ENCODE measurements around the gene ZBTB11.
"Not testable (repeated sequence)": the region's sequence is repeated elsewhere in the genome, so short reads cannot be mapped to it uniquely, and the experiment has no call there.

The ZBTB11 gene

DNA sequence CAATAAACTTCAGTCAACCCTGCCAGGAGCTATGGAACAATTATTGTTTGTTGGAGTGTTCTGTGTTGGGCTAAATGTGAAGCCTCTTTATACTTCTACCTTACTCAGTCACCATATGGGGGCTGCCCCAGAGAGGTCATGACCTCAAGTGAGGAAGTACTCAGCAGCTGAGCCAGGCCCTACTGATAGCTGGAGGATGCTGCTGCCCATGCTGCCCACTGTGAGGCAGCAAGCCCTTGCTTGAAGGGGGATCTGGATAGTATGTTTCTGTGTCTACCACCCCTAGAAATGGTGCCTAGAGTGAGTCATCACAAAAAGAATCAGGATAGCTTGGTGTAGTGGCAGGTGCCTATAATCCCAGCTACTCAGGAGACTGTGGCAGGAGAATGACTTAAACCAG lies 14.0 kb upstream of the ZBTB11 start:
- DNase-seq (ENCODE audit: low spot score), result no peak

GRCh38 chr3:101689286-101689685 lies 12.4 kb upstream of the ZBTB11 start:
- DNase-seq (ENCODE audit: low spot score), result no peak

DNA sequence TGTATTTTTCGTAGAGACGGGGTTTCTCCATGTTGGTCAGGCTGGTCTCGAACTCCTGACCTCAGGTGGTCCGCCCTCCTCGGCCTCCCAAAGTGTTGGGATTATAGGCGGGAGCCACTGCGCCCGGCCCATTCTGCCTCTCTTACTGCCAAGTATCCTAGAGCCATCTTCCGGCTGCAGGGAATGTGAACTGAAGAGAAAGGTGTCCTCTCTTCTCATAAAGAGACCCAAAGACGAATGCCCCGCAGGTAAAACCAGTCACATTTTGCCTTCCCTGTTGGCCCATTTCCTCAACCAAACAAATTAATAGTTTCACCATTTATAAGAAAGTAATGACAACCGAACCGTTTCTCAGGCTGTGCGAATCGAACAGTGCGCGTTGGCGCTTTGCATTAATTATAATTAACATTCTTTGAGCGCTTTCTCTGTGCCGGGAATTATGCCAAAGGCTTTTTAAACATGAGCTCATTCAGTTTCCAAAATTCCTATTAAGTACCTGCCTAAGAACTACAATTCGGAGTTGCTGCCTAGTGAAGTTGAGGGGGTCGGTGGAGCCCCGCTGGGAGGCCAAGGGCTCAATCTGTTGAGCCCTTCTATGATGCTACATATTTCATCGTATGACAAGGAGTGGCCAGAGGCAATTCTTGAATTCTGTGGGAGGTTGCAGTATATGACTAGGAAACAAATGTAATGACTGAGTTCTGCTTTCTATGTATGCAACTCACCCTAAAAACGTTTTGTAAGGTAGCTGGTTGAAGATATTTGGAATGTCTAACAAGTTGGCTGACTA lies 10.4 kb upstream of the ZBTB11 start:
- DNase-seq (ENCODE audit: low spot score), result no peak

DNA sequence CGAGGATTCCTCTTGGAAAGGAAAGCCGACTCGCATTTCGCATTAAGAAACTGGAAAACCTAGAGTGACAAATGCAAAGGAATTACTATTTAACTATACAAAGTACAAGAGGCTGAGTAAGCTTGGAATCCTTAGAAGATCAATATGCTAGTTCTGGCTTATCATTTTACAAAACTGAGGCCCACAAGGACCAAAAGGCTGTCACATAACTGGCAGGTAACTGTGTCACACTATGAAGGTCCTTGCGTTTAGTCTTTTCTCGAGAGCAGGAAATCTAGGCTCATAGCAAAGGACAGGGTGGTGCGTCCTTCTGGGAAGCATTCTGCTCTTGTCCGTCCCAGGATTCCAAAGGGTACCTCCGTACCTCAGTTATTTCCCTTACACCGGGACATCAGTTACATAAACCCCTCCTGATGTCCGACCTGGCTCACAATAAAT lies 9.0 kb upstream of the ZBTB11 start:
- DNase-seq (ENCODE audit: low spot score), result no peak

DNA sequence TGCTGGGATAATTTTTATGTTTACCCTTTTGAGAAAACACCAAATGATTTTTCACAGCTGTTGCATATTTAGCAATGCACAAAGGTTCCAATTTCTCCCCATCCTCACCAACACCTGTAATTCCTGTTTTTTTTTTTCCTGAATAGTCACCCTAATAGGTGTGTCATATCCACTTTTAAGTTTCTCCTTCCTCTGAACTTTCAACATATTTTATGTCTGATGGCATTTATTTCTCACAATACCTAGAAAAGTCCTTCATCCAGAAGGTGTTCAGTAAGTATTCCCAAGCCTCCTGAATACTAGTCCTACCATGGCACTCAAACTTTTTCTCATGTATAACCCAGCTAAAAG lies 8.1 kb upstream of the ZBTB11 start:
- DNase-seq (ENCODE audit: low spot score), result no peak

- no peak for DNase-seq (ENCODE audit: low spot score)
Measured at GRCh38 chr3:101680466-101680865, 3.5 kb upstream of the ZBTB11 start.

GRCh38 chr3:101678837-101679236 lies 1.9 kb upstream of the ZBTB11 start:
- DNase-seq (ENCODE audit: low spot score), result not testable (repeated sequence)

GRCh38 chr3:101677436-101678286 lies 729 bp upstream of the ZBTB11 start:
- no peak for DNase-seq (ENCODE audit: low spot score)

DNA sequence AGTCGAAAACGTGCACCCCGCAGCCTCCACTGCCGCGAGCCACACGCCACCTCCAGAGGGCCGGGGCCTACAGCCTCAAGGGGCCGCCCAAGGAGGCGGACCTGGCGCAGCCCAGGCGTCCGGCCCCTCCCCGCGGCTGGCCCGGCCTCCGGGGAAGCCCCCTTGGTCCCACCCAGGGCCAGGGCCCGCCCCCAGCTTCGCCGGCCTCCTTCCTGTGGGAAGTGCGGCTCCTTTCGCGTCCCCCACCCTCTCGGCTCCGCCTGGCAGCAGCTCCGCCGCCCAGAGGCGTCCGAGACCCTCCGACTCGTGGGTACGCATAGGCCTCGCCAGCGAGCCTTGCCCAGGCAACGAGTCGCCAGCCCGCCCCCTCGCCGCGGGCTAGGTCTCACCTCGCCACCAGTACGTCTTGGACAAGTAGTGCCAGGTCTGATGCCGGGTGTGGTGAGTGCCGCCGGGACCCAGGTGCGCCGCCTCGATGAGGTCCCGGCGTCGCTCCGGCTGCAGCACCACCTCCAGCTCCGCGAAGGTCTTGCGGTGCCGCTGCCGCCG lies 642 bp downstream of the ZBTB11 start:
- peak; percentile 98 for DNase-seq (ENCODE audit: low spot score)

GRCh38 chr3:101675709-101676215 lies 1.2 kb downstream of the ZBTB11 start:
- no peak for DNase-seq (ENCODE audit: low spot score)

GRCh38 chr3:101674518-101674917 lies 2.4 kb downstream of the ZBTB11 start:
- DNase-seq (ENCODE audit: low spot score), result no peak

DNA sequence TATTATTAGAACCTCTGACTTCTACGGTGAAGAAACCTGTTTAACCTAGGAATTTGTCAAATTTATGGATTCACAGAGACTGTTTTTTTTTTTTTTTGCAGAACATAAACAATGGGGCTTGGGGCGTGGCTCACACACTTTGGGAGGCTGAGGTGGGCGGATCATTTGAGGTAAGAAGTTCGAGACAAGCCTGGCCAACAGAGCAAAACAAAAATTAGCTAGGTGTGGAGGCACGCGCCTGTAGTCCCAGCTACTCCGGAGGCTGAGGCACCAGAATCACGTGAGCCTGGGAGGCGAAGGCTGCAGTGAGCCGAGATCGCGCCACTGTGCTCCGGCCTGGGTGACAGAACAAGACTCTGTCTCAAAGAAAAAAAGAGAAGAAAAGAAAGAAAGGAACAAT lies 3.0 kb downstream of the ZBTB11 start:
- DNase-seq (ENCODE audit: low spot score), result no peak

GRCh38 chr3:101671014-101671413 lies 5.9 kb downstream of the ZBTB11 start:
- DNase-seq (ENCODE audit: low spot score), result no peak

- no peak for DNase-seq (ENCODE audit: low spot score)
Measured at GRCh38 chr3:101667844-101668243, 9.1 kb downstream of the ZBTB11 start.

DNA sequence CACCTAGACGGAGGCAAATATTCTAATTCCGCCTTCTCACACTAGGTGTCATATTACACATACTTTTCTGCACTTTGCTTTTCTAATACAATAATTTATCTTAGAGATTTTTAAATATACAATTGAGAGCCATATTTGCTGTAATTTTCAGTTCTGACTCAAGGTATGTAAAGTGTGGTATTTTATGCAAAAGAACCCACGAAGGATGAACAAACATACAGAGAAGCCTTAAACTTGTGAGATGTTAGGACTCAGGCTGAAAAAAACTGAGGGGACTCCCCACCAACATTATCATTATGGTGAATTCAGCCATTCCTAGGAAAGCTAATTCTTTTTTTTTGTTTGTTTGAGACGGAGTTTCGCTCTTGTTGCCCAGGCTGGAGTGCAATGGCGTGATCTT lies 9.6 kb downstream of the ZBTB11 start:
- DNase-seq (ENCODE audit: low spot score), result no peak

DNA sequence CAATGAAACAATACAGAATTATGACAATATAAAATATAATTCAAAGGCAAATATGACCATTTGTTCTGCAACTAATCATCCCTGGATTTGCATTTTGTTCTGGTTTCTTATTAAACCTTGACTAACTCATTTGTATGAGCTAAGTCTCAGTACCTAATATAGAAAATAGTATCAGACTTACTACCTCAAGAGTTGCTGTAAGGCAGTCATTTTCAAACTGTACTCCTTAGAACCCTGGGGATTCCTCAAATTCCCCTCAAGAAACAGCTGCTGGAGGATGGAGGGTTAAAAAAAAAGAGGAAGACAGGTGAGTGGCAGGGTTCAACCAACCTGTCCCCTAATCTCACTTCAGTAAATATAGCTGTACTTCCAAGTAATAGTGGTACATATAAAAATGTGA lies 11.1 kb downstream of the ZBTB11 start:
- DNase-seq (ENCODE audit: low spot score), result no peak

DNA sequence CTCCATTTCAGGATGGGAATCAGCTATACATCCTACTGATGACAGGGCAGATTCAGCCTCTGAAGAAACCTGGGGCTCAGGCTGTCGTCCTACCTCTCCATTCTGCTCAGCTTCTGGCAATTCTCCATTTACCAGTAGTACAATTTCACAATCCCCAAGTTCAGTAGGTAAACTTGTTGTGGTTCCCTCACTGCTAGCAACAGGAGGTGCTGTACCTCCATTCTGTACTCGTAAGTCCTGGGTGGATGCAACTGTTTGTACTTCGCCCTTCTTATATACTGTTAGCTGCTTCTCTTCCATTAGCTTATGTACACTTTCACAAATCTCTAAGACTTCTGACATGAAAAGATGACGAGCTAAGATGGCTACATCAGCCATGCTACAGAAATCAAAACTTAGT lies 11.6 kb downstream of the ZBTB11 start:
- DNase-seq (ENCODE audit: low spot score), result no peak

DNA sequence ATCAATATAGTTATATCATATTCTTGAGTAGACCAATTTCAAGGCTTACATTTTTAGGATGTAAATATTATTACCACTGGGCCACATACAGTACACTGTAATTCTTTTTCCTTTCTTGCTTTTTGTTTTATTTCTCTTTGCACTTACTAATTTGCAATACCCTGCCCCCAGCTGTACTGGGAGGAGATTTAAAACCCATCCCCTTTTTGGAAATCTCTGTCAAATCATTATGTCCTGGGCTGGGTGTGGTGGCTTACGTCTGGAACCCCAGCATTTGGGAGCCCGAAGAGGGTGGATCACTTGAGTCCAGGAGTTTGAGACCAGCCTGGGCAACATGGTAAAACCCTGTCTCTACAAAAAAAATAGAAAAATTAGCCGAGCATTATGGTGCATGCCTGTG lies 16.2 kb downstream of the ZBTB11 start:
- no peak for DNase-seq (ENCODE audit: low spot score)

GRCh38 chr3:101656651-101657050 lies 20.3 kb downstream of the ZBTB11 start:
- DNase-seq (ENCODE audit: low spot score), result no peak

- DNase-seq (ENCODE audit: low spot score), result no peak
Measured at GRCh38 chr3:101646726-101647125, 30.2 kb downstream of the ZBTB11 start.

GRCh38 chr3:101643861-101644613 lies 32.9 kb downstream of the ZBTB11 start:
- DNase-seq (ENCODE audit: low spot score), result no peak
